IPS DF 19.7 (cell line): ENCODE measurements around the gene ATG2A.
"Not testable (repeated sequence)": the region's sequence is repeated elsewhere in the genome, so short reads cannot be mapped to it uniquely, and the experiment has no call there.

Experiments used
- DNase-seq: peaks from one replicate; pipeline ENCODE4 v3.0.0-alpha.2; 2013; ENCODE audit warnings: low read depth, low spot score

ATG2A gene

DNA sequence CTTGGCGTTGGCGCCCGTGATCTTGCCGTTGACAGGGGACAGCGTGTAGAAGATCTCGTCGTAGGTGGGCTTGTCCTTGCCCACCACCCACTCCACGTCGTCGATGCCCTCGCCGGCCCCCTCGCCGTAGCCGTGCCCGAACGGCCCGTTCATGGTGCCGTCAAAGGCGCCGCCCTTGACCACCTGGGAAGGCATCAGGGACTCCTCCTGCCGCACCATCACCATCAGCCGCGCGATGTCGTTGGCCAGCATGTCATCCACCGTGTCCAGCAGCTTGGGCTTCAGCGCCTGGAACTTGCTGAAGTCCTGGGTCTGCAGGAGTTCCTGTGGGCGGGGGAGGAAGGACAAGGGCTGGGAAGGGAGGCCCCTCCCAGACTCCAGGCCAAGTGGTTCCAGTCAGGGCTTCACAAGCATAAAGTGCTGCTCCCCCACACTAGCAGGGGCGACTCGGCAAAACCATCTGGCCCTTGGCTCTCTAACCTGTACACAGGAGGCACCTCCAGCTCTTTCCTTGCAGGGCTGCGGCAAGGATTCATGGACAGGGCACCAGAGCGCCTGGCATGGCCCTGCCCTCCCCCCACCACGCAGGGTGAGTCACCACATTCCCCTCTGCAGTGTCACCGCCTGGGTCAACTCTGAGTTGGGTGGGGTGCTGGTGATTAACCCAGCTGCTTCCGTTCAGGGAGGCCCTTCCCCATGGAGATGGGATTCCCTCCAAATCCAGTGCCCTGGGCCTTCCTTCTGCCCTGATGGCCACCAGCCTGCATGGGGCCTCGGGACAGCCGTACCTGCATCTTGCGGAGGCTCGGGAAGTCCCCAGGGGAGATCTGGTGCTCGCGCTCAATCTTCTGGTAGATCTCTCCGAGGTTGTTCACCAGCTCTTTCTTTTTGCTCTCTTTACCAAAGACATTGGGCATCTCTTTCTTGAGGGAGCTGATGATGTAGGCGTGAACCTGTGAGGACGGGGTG, 62.2 kb downstream of the ATG2A start:
- no peak for DNase-seq

DNA sequence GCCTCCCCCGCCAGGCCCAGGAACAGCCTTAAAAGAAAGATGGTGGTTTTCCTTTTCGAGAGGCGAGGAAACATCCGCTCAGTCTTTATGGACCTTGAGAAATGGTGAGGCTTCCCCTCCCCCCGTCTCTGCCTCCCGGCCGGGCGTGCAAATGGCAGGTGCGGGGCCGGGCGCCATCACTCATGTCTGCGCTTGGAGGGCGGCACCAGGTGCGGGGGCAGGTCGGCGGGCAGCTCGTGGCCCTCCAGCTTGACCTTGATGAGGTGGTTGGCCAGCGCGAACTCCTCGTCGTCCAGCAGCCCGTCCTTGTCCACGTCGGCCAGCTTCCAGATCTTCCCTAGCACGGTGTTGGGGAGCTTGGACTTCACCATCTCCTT, 62.9 kb downstream of the ATG2A start:
- DNase-seq, result no peak

DNA sequence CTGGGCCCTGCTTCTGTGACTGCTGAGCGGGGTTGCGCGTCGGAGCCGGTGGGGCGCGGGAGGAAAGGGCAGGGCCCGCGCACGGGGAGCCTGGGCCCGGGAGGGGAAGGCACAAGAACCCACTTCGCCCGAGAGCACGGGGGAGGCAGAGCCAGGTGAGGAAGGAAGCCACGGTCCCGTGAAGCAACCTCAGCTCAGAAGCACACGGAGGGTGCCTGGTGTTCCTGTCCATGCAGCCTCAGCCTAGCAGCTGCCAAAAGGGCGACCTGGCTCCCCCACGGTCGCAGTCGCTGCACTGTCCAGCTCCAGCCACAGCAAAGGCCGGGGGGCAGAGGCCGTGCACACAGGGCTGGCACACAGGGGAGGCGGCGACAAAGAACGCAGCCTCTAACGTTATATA, 63.3 kb downstream of the ATG2A start:
- DNase-seq, result no peak

DNA sequence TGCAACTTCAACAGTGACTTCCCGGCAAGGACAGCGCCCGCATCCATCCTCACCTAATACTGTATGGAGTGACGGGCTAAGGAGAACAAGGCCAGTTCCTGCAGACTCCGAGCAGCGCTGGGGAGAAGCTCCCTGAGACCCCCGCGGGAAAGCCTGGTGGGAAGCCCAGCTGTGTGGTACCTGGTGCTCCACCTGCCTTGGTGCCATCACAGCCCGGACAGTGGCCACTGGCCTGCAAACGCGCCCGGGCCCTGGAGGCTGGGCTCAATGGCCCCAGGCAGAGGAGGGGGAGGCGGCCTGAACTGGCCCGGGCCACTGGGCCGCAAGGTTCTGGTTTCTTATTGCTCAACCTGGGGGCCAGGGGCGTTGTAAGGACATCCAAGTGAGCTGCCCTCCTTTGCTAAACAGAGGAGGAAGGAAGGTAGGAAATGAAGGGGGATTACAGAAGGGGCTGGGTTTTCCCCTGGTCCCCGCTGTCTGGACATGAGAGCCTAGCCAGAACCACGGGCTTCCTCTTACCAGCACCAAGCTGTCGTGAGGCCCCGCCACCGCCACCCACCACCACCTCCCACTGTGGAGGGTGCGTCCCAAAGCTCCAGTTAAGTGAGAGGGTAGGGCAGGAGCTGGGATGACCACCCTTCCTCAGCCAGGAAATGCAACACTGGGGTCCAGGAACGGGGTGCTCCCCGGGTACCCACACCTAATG, 64.1 kb downstream of the ATG2A start:
- DNase-seq, result no peak

DNA sequence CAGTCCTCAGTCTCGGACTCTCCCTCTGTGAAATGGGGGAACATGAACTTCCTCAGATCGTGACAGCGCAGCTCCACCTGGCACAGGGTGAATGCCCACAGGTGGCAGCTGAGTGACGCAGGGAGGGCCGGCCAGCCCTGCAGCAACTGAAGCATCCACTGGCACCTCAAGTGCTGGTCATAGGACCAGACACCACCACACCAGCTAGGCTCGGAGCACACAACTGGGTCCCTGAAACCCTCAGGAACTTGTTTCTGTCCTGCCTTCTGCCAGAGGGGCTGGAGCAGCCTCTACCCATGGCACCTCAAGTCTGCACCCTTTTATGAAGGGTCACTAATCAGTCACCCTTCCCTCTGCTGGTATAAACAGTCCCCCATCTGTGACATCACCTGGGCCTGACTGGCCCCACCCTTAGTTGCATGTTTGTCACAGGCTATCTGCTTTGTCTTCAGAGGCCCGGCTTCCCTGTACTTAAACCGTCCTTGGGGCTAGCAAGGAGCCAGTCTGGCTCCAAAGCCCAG, 65.1 kb downstream of the ATG2A start:
- DNase-seq, result no peak

DNA sequence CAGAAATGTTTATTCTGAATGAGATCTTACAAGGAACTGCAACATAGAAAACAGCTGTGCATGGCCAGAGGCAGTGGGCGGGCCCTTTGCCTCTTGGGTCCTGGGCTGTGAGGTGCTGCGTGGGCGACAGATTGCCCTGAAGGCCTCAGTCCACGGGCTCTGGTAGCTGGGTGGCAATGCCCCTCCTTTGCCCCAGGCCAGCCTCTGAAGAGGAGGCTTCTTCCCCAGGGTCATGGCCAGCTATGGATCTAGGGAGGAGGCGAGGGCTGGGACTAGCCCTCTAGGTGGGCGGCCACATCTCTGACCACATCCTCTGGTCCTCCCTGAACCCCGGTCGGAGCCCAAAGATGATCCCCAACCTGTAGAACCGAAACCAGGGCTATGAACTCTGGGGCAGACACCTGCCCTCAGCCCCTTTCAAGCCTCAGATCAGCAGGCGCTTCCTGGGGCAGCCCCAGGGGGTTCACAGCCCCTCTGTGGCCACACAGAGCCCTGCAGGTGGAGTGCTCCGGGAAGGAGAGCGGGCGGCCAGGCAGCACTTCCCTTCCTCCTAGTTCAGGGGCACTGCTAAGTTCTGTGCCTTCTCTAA, 65.9 kb downstream of the ATG2A start:
- DNase-seq, result no peak

DNA sequence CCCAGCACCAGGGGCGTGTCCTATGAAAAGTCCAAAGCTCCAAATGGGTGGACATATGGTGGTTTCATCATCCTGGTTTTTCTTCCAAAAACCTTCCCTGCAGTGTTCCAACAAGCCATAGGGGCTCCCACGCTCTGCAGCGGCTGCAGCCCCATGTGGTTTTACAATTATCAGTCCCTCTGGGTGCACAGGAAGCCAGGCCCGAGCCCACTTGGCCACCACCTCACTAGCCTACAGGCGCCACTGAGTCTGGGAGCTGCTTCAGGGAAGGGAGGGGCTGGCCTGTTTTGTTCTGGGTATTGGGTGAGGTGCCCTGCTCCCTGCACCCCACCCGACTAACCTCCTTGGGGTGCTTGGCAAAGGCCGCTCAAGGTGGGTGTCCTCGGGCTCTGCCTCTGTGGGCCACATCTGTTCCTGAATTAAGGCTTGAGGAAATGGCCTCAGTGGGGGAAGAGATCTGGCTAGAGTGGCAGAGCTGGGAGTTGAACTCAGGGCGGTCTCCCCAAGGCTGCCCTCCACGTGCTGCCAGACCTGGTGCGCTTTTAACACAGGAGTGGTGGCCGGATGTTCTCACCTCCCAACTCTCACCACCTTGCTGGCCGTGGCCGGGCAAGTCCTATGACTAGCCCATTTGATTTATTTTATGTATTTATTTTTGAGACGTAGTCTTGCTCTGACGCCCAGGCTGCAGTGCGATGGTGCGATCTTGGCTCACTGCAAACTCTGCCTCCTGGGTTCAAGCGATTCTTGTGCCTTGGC, 67.2 kb downstream of the ATG2A start:
- no peak for DNase-seq

DNA sequence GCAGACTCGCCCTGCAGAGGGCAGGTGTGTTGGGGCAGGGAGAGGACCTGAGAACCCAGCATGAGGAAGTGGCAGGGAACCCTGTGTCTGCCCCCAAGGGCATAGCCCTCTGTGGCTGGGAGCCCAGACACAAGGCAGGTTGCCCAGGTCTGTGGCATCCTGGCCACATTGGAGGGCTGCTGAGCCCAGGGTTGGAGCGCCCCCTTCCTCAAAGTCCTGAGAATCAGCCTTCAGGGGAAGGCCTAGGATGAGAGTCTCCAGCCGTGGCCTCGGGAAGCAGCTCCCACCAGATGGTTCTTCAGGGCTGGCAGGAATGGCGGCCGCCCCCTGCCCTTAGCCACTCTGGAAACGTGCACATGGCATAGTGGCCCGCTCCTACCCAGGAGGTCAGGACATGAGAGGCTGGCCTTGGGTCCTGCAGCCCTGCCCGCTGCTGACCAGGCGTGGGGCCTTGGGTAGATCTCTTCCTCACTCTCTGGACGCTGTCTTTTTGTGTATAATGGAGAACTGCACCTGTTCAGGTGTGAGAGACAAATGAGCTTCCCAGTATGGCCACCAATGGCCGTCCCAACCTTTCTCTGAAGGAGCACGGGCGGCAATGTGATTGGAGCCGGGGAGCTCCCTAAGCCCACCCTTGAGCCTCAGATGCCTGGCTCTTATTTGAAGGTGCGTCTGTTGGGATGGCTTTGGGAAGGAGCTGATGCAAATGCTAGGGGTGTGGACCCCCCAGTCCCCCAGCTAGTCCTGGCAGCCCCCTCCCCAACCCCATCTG, 68.0 kb downstream of the ATG2A start:
- DNase-seq, result no peak

DNA sequence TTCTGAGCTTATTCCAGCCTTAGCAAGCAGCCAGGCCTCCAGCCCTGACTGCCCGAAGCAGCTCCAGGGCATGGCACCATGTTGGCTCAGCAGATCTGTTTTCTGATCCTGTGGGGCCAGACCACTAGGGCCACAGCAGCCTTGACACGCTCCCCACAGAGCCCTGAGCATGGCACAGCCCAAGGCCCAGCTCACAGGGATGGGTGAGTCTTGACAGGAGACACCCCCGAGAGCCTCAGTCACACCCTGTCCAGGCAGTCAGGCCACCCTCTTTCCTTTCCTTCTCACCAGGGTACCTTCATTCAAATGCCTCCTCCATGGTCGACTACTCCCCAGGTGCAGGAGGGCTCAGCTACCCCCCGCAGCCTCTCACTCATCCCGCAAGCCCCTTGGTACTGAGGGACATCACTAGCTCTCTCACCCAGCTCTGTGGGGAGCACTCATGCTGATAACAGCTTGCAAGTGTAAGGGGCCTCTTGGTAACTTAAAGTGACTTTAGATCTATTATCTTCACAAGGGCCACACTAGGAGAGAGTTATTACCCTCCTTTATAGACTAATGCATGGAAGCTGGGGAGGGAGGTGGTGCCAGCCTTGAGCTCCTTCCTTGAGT, 68.7 kb downstream of the ATG2A start:
- no peak for DNase-seq

DNA sequence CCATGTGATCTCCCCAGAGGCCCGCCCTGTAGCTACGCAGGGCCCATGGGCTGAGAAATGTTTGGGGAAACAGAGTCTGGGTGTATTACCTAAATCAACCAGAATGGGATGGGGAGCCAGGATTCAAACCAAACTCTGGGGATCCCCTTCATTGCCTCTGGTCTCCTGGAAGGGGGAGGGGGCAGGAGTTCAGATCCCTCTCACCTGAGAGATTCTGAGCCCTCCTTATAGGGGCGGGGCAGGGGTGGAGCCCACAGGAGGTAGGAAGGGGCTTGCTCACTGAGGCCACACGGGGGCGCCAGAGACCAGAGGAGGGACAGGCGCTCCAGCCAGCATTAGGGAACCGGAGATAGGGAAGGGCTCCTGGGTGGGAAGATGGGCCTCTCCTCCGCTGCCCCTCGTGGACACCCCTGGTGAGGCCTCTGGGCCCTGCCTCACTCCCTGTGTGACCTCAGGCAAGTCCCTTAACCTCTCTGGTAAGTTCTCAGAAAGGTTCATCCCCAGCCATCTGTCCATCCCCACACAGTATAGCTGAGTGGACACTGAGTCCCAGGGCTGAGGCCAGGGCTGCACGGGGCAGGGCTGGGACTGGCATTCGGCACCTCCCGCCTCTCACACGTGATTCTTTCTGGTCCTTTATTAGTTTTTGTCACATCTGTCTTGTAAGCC, 69.9 kb downstream of the ATG2A start:
- peak; percentile 64 for DNase-seq

DNA sequence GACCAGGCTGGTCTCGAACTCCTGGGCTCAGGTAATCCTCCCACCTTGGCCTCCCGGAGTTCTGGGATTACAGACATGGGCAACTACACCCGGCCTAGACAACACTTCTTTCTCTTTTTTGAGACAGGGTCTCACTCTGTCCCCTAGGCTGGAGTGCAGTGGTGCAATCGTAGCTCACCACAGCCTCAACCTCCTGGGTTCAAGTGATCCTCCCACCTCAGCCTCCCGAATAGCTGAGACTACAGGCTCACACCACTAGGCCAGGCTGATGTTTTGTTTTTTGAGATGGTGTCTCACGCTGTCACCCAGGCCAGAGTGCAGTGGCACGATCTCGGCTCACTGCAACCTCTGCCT, 71.3 kb downstream of the ATG2A start:
- not testable (repeated sequence) for DNase-seq

DNA sequence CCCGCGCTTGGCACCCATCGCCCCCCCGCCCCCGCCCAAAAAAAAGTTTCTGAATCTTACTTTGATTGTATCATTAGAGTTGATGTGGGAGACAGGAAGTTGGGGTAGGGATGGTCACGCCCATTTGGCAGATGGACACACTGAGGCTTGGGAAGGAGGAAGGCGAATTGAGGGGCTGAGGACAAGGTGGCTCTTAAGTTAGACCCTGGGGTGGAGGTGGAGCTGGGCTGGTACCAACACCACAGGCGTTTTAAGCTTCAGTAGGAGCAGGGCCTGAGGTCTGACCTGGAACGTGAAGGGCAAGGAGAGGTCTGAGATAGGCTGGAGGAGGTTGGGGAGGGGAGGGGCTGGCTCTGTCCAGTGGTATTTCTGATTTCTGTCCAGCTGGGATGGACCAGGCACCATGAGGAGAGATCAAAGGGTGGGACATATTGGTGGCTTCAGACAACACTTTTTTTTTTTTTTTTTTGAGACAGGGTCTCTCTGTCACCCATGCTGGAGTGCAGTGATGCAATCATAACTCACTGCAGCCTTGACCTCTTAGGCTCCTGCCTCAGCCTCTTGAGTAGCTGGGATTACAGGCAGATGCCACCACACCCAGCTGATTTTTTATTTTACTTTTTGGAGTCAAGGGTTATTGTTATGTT, 71.8 kb downstream of the ATG2A start:
- DNase-seq, result no peak
